Measurements from ENCODE around the gene ANTXR2. TPM values are rescaled to one million over a fixed set of nuclear protein-coding genes. Genes with fewer than 3 reads are reported as not detected.

Gene ANTXR2
- total and polyA plus RNA-seq, 2 of the 8 experiments (the other 6 are each of a cell fraction or from before 2014, with no cell fraction given) = 1.1 to 7.5 TPM

DNA sequence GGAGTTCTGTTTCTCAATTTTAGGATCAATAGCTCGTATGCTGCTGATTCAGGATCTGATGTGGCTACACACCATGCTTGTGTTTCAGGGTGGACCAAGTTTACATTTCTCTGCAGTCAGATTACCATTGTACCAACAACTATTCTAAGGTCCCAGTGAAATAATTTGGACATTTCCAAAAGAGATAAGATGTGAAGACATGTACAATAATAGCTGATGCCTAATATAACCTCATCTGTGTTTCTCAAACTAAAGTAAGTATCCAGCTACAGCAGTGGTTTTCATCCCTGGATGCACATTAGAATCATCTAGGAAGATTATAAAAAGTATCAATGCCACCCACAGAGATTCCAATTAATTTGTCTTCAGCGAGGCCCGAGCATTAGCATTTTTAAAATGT lies 209.7 kb downstream of the ANTXR2 start (continued):
- no peak for TF ChIP-seq BCL11A (IDR thresholded peaks at IDR 0.05; ENCODE audit: low read depth in 2 of 2, low read length in 2 of 2)

DNA sequence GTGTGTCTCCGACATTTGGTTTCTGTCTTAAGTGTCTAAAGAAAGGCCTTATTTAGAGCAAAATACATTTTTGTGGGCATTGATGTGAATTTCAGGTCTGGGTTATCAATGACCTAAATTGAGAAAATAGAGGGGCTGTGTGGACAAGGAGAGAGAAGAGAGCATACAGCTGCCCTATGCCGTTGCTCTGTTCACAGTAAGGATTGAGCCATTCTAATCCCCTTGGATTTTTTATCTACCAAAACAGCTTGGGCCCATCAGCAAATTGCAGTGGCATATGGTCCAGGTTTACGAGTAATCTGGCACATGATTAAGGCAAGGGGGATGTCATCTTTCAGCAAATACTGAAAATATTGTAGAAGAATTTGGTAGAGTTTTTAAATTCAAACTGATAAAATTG lies 210.2 kb downstream of the ANTXR2 start:
- no peak overlapping the region for H2BK20ac ChIP-seq (ENCODE audit: low read length)
- no peak overlapping the region for H4K91ac ChIP-seq (replicated peaks; ENCODE audit: insufficient read length, low read length)
- H3K4ac ChIP-seq (replicated peaks; ENCODE audit: insufficient read length, low read depth, low read length) = no peak overlapping the region
- FAIRE-seq = no peak
- DNase-seq (ENCODE audit: low read depth in 1 of 2, low spot score in 2 of 2) = no peak
- no peaks in the 10 kb centered on the region for H3K79me1 ChIP-seq (ENCODE audit: low read depth, low read length)
- H3K14ac ChIP-seq (ENCODE audit: insufficient read length) = no peak overlapping the region
- no peak overlapping the region for H3K4me2 ChIP-seq (ENCODE audit: insufficient read depth in 1 of 2, low read depth in 2 of 2, low read length in 2 of 2)
- no peak overlapping the region for H2BK12ac ChIP-seq (ENCODE audit: low read depth, low read length)
- no peaks in the 10 kb centered on the region for H3K27me3 ChIP-seq (replicated peaks in 1 of 4; ENCODE audit: control insufficient read depth in 3 of 4, extremely low read depth in 1 of 4, insufficient read depth in 3 of 4, low read length in 3 of 4)
- no peaks in the 10 kb centered on the region for H3K9me3 ChIP-seq (ENCODE audit: insufficient read depth in 2 of 2, low read depth in 1 of 2, low read length in 1 of 2)
- no peaks in the 10 kb centered on the region for H3K79me2 ChIP-seq (ENCODE audit: control insufficient read depth in 1 of 2, insufficient read depth in 2 of 2, low read length in 2 of 2)
- POLR2A ChIA-PET (ENCODE audit: partially characterized antibody) = no interaction called here
- no peak overlapping the region for H2BK120ac ChIP-seq (replicated peaks; ENCODE audit: low read depth, low read length)
- no peaks in the 10 kb centered on the region for H3K23me2 ChIP-seq (ENCODE audit: low read depth, low read length)
- no peaks in the 10 kb centered on the region for H3K4me1 ChIP-seq (replicated peaks in 1 of 4; ENCODE audit: control insufficient read depth in 3 of 4, insufficient read depth in 4 of 4, low read length in 3 of 4)
- WGBS, 2 experiments (ENCODE audit: extremely low coverage in 1 of 2, insufficient coverage in 1 of 2, insufficient read length in 1 of 2, insufficient replicate concordance in 2 of 2, low coverage in 1 of 2, low lambda C conversion rate in 2 of 2, missing lambda C conversion rate in 1 of 2) = 88% methylated on average over 3 of the region's 3 CpGs; no CpG with 5 or more reads in 1 of the 2 experiments
- CTCF ChIA-PET (ENCODE audit: partially characterized antibody) = no interaction called here
- no peak overlapping the region for H3K56ac ChIP-seq (replicated peaks; ENCODE audit: insufficient read length, low read depth, low read length)
- H4K5ac ChIP-seq (ENCODE audit: insufficient read length, low read depth, low read length) = no peak overlapping the region
- H4K8ac ChIP-seq (ENCODE audit: extremely low read depth, insufficient read depth, low read length) = no peak overlapping the region
- H3K23ac ChIP-seq (ENCODE audit: insufficient read length) = no peak overlapping the region
- no peaks in the 10 kb centered on the region for H4K20me1 ChIP-seq (replicated peaks in 1 of 2; ENCODE audit: control insufficient read depth in 1 of 2, insufficient read depth in 2 of 2, low read length in 2 of 2)
- H3K36me3 ChIP-seq (ENCODE audit: control insufficient read depth in 2 of 4, insufficient read depth in 4 of 4, low read length in 3 of 4) = no peaks in the 10 kb centered on the region
- H3K27ac ChIP-seq (ENCODE audit: low read depth, low read length) = no peak overlapping the region
- no peak overlapping the region for H3K18ac ChIP-seq (ENCODE audit: extremely low read depth, low read length)
- TF ChIP-seq RAD21 (IDR thresholded peaks at IDR 0.05 in 1 of 2, conservative IDR thresholded peaks at IDR 0.05 in 1 of 2; ENCODE audit: low read depth in 2 of 2, low read length in 2 of 2) = no peak
- H3K4me3 ChIP-seq (ENCODE audit: extremely low read depth in 1 of 4, insufficient read depth in 2 of 4, low read depth in 3 of 4, low read length in 4 of 4) = no peak overlapping the region
- no peak overlapping the region for H2BK15ac ChIP-seq (ENCODE audit: low read length)
- no peak overlapping the region for H3K9ac ChIP-seq (replicated peaks in 1 of 4; ENCODE audit: extremely low read depth in 1 of 4, low read depth in 3 of 4, low read length in 3 of 4)
- no peak overlapping the region for H2BK5ac ChIP-seq (ENCODE audit: low read depth, low read length)
- H2AFZ ChIP-seq (ENCODE audit: low read length) = no peak overlapping the region
- H2AK5ac ChIP-seq (ENCODE audit: low read depth, low read length) = no peak overlapping the region

Measured in H1 (cell line).